Measurements from ENCODE around the gene PLD4.

DNA sequence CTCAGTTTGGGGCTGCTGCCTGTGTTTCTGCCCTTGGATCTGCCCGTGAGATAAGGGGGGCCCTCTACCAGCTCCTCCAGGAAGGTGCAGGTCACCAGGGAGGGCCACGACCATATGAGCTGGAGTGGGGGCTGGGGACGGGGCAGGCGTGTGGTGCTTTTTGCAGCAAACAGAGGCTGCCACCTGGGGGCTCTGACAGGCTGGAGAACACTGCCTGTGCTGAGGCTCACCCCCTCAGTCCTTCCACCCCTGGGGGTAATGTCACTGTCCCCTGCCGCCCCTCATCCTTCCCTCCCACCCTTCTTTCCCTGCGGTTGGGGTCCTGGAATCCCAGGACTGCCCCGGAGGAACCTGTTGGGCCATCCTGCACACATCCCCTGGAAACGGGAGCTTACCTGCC is 3.2 kb downstream of the PLD4 start:
- TF ChIP-seq, protein P1, sequence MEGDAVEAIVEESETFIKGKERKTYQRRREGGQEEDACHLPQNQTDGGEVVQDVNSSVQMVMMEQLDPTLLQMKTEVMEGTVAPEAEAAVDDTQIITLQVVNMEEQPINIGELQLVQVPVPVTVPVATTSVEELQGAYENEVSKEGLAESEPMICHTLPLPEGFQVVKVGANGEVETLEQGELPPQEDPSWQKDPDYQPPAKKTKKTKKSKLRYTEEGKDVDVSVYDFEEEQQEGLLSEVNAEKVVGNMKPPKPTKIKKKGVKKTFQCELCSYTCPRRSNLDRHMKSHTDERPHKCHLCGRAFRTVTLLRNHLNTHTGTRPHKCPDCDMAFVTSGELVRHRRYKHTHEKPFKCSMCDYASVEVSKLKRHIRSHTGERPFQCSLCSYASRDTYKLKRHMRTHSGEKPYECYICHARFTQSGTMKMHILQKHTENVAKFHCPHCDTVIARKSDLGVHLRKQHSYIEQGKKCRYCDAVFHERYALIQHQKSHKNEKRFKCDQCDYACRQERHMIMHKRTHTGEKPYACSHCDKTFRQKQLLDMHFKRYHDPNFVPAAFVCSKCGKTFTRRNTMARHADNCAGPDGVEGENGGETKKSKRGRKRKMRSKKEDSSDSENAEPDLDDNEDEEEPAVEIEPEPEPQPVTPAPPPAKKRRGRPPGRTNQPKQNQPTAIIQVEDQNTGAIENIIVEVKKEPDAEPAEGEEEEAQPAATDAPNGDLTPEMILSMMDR (IDR thresholded peaks at IDR 0.05), result no peak
- TF ChIP-seq POLR2A (IDR thresholded peaks at IDR 0.05), result no peak

Data from body of pancreas (tissue), 4 donors.